HG02678 (cell line): Measurements from ENCODE around the gene ADAMTSL3.

Experiments
- ATAC-seq: cut with Tn5 transposase; IDR thresholded peaks from one replicate; pipeline ENCODE4 v1.9.1; 2021; ENCODE audit warnings: mild to moderate bottlenecking, moderate library complexity; ENCODE audit not compliant: unreplicated experiment

The ADAMTSL3 gene, protein sequence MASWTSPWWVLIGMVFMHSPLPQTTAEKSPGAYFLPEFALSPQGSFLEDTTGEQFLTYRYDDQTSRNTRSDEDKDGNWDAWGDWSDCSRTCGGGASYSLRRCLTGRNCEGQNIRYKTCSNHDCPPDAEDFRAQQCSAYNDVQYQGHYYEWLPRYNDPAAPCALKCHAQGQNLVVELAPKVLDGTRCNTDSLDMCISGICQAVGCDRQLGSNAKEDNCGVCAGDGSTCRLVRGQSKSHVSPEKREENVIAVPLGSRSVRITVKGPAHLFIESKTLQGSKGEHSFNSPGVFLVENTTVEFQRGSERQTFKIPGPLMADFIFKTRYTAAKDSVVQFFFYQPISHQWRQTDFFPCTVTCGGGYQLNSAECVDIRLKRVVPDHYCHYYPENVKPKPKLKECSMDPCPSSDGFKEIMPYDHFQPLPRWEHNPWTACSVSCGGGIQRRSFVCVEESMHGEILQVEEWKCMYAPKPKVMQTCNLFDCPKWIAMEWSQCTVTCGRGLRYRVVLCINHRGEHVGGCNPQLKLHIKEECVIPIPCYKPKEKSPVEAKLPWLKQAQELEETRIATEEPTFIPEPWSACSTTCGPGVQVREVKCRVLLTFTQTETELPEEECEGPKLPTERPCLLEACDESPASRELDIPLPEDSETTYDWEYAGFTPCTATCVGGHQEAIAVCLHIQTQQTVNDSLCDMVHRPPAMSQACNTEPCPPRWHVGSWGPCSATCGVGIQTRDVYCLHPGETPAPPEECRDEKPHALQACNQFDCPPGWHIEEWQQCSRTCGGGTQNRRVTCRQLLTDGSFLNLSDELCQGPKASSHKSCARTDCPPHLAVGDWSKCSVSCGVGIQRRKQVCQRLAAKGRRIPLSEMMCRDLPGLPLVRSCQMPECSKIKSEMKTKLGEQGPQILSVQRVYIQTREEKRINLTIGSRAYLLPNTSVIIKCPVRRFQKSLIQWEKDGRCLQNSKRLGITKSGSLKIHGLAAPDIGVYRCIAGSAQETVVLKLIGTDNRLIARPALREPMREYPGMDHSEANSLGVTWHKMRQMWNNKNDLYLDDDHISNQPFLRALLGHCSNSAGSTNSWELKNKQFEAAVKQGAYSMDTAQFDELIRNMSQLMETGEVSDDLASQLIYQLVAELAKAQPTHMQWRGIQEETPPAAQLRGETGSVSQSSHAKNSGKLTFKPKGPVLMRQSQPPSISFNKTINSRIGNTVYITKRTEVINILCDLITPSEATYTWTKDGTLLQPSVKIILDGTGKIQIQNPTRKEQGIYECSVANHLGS (N-terminal part only)

DNA sequence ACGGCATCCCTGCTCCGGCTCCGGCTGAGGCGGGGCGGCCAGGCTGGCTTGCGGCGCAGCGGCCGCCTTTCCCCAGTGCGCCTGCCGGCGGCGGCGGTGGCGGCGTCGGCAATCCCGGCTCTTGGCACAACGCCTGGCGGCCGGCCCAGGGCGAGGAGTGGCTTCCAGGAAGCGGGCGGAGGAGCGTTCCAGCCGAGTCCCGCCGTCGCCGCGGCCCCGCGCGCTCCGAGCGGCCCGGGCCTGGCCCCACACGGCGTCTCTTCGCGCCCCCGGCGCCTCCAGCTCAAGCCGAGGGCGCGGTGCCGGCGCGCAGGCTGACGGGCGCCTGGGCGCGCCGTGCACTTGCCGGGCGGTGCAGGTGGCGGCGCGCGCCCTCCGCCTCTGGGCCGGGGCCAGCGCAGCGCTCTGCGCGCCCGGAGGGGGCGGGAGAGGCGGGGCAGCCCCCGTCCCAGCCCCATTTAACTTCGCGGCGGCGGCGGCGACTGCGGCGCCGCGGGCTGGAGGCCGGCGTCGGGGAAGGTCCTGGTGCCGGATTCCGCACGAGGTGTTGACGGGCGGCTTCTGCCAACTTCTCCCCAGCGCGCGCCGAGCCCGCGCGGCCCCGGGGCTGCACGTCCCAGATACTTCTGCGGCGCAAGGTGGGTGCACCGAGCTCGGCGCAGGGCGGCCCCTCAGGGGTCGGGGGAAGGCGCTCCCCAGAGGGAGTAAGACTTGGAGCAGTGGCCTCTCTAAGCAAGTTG lies at the start of gene ADAMTSL3:
Gene ADAMTSL3, plus strand, starts transcription at position 485 of the 740 bp plus-strand sequence. CDS start 1,639 bp downstream, outside the sequence.
- no peak for ATAC-seq

DNA sequence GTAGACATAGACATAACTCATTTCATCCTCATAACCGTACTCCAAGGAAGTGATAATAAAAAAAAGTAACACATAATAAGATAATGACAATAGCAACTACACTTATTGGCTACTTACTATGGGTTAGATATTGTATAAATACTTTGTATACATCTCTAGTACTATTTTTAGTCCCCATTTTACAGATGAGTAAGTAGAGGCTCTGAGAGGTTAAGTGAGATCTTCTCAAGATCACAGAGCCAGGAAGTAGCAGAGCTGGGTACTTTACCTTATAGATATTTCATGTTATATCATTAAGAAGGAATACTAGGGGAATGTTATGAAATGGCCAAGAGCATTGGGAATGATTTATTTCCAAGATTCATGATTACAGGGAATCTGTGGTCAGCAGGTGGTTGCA lies 49.4 kb upstream of the ADAMTSL3 start:
- no peak for ATAC-seq

DNA sequence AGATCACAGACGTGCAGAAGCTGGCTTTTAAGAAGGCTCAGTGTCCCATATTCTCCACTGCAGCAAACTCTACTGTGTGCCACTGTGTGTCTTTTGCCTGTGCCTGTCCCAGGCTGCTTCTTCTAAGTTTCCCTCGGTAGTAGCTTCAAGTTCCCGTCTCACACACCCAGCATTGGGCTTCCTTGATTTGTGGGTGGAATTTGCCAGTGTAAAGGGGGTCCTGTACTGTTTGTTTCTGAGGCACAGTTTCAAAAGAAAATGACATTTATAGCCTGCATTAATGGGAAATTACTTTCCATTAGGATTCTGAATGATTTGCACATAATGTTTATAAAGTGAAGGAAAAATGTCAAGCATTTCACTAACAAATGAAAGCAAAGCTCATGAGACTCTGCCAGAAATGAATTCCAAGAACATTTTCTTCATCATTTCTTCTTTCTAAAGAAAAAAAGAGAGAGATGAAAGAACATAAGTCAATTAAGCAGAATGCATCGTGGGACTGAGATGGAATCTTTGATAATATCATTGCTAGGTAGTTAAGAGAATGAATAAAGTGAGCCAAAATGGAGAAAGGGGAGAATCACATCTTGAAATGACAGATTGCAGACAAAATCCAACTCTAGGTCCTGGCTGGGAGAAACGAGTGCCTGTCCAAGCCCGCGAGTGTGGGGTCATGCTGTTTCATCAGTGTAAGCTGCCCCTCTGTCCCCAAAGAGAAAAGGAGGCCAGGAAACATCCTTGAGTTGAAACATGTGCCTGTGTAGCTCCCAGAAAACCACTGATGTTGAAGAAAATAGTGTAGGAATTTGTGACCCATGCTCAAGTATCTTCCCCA lies 48.6 kb upstream of the ADAMTSL3 start:
- no peak for ATAC-seq

DNA sequence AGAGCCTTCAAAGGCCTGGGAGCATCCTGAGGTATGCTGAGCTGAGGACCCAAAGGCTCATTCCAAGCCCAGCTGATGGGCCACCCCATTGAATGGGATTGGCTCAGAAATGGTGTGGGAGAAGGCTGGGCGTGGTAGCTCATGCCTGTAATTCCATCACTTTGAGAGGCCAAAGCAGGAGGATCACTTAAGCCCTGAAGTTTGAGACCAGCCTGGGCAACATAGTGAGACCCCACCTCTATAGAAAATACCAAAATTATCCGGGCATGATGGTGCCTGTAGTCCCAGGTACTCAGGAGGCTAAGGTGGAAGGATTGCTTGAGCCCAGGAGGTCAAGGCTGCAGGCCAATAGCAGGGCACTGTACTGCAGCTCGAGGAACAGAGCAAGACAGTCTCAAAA lies 43.8 kb upstream of the ADAMTSL3 start:
- no peak for ATAC-seq

DNA sequence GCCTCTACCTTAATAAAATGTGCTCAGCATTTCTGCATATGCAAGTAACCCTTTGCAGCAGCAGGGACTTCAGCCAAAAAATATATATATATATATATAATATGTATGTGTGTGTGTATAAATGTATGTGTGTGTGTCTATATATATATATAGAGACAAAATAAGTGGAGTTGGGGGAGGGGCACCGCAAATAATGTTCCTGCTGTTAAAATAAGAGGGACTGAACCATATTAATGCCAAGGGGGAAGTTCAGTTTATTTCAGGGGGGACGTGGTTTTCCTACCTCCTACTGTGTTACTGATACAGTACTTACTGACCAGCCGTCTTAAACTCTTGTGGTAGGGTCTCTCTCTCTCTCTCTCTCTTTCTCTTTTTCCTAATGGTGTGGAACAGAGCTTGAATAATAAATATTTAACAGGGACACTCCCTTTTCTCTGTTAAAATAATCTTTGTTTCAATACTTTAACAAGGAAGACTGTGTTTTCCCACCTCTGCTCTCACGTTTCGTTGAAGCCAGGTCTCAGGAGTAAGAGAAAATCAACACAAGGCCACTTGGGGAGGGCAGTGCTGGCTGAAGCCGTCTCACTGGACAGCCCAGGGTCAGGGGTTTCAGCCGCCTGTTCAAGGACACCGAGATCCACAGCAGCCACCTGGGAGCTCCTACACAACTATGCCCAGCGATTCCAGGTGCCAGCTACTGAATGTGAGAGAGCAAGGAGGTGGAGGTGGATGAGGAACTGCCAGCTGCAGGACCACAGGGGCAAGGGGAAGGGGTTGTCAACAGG lies 42.8 kb upstream of the ADAMTSL3 start:
- no peak for ATAC-seq

DNA sequence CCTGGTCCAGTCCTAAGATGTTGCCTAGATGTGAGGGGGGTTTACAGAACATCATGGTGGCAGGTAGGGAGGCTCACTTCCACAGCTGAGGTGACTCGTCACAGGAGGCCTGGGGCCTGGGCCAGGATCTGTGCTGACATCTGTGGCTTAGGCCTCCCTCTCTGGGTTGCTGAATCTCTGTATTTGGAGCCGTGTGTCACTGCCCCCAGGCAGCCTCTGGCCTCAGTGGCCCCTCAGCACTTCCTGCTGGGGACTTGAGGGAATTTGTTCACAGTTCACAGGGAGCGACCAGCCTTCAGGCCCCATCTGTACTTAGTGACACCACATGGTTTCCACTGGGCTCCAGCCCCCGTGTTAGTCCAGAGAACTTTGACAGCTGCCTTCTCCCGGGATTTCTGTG lies 41.7 kb upstream of the ADAMTSL3 start:
- no peak for ATAC-seq

DNA sequence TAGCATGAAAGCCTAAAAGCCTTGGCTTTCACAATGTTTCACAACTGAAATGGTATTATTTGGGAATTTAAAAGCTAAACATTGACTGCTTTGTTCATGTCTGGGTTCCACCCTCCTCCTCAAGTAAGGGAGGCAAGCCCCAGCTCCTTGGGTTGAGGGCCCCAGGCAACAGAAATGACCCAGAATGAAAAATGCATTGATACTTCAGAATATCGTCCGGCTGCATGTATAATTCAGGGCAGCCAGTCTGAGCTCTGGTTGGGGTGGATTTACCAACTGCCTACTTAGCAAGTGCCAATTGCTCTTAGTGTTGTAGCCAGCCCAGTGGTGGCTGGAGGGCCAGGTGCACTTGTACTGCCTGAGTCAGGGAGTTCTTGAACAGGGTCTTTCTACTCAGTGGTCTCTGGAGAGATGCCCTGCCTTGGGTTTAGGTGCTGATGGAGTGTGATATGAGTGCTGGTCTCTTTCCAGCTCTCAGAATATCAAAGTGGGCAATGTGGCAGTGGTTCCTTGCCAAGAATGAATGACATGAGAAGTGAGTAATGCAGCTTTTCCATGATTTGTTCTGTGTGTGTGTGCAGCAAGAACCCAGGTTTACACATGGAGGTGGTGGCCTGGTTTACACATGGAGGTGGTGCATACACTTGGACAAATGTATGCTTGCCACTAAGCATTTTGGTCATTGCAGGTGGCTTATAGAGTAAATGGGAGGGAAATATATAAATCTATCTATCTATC lies 40.9 kb upstream of the ADAMTSL3 start:
- no peak for ATAC-seq

DNA sequence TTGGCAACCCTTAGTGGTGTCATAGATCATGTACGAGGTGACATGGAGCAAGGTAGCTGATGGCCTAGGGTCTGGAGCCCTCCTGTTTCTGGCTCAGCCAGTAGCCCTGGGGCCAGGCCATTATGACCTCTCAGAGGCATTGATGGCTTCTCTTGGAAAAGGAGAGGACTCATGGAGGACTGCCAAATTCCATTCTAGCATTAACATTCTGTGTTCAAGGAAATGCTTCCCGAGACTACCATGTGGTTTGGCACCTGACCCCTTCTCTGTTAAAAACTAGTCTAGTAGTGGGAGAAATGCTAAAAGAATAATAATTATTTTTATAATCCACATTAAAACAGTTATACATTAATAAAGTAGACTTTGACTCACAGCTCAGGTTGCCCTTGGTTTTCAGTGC lies 40.2 kb upstream of the ADAMTSL3 start:
- ATAC-seq, result no peak

DNA sequence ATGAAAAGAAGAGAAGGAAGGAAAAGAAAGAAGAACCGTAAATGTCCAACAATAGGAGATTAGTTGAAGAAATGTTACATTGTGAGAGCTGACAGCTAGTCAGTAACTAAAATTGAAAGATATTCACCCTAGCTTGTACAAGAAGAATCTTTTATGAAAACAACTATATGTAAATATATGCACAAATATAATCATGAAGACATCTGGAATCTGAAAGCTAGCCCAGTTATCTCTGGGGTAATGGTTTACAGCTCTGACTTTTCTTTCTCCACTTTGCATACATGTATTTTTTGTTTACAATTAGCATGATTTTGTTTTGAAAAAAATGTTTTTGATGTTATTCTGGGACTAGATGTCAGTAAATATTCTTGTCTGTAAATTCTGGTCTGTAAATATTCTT lies 37.1 kb upstream of the ADAMTSL3 start:
- no peak for ATAC-seq

DNA sequence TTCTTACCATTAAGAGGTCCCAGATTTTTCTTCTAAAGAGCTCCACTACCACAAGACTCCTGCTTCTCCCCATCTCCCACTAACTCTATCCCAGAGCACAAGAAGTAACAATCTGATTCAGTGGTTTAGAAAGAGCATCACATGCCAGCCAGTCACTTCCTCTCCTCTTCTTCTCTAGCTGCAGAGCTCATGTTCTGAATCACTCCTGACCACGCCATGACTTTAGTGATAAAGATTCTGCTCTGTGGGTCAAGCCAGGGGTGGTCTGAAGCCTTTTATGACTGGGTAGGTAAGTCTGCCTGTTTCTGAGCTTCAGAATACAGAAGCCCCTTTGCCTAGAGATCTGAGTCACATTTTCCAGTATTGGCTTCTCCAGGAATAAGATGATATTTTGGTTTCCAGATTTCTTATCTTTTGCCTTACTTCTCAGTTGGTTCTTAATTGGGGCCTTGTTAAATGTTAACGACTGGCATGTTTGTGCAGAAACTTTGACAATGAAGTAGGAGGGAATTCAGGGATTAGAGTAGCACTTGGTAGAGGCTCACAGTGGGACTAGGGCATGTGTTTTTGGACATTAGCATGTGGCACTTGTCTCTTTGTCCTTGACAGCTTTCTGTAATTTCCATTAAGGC lies 27.6 kb upstream of the ADAMTSL3 start:
- ATAC-seq, result no peak

DNA sequence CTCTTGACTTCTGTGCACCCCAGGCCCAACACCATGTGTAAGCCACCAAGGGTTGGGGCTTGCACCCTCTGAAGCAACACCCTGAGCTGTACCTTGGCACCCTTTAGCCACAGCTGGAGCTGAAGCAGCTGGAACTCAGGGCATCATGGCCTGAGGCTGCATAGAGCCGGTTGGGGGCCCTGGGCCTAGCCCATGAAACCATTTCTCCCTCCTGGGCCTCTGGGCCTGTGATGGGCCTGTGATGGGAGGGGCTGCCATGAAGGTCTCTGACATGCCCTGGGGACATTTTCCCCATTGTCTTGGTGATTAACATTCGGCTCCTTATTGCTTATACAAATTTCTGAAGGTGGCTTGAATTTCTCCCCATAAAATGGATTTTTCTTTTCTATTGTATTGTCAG lies 22.4 kb upstream of the ADAMTSL3 start:
- no peak for ATAC-seq

DNA sequence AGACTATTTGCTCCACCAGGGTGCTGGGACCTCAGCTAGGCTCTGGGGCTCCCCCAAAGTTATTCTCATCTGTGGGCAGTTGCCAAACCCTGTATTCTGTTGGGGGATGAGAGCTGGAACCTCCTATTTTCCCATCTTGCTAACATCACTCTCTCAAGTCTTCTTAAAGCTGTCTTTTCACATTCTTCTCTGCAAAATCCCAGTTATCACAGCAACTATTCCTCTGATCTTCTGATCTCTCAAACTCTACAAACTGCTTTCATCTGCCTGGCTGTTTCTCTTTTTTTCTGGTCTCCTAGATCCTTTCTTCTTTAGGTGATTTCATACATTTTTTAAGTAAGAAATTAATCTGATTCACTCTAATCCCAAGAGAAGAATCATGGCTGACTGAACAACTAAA lies 10.7 kb upstream of the ADAMTSL3 start:
- ATAC-seq, result no peak

DNA sequence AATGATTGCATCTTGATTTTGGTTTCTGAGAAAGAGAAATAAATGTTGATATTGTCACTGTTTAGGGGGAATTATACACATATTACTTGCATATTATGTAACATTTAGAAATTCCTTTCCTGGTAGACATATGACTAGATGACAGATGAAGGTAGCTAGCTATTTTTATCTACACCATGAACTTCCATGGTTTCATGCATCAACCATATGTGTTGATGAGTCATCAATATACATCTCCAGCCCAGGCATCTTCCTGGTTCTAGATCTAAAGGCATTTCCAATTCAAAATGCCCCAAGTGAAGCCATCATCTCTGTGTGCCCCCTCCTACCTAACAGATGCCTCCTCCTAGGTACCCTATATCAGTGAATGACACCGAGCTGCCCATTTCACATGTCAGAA lies 9.5 kb upstream of the ADAMTSL3 start:
- no peak for ATAC-seq

DNA sequence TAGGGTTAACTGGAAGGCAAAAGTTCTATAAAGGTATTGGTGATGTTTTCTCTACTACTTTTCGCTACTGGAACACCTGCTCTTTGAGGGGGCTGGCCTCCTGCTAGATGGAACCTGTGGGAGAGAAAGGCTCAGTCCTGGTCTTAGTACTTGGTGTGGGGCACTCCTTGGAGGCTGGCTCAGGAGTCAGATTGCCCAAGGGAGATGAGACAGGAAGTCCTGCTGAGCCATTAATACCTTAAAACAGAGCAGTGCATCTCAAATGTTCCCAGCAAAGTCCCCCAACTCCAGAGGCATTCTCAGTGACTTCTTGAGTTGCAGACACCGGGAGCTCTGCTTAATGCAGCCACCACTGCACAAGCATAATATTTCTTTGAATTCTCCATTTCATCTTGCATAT lies 3.1 kb upstream of the ADAMTSL3 start:
- no peak for ATAC-seq

DNA sequence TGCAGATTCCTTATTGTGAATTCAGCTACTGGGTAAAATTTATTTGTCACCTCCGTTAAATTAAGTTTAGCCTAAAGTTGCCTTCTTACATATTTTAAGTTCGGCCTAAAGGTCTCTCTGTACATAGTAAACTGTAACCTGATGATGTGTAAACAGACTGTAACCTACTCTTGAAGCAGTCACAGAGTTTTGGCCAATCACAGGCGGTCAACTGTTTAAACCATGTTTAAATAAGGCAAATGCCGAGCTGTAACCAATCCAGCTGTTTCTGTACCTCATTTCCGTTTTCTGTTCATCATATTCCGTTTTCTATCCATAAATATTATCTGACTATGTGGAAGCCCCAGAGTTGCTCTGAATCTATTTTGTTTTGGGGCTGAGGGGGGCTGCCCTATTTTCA lies 2.4 kb upstream of the ADAMTSL3 start:
- no peak for ATAC-seq

DNA sequence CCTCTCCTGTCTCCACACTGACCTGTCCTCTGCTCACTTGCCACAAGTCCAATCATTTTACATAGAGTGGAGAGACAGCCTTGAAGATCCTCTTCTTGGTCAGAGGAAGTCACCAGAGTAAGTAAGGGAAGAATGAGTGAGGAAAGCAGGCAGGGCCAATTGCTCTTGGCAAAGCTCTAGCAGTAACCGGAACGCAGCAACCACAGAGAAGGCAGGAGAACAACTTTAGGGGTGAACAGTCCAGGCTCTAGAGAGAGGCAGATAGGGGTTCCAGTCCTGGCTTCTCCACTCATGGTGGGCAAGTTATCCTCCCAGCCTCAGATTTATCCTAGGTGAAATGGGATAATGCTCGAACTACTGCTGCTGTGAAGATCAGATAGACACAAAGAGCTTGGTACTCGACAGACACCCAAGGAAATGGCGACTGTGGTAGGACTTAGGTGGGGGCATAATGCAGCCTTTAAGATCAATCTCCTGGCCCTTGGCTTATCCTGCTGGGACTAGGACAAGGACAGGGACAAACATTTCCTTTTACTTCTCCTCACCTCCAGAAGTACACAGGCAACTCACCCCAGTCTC lies 1.2 kb upstream of the ADAMTSL3 start:
- no peak for ATAC-seq

DNA sequence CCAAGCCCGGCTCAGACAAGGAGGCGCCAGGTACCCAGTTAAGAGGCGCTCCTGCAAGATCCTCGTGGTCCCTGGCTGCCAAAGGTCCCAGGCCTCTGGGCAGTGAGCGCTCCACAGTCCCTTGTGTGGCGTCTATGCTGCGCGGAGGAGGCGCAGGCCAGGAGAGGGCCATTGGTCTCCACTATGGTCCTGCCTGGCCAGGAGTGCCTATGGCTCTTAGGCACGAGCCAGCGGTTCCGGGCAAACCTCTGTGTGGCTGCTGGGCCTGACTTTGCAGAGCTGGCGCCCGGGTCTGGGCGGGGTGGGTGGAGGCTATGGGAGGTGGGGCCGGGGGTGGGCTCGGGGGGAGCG lies 660 bp upstream of the ADAMTSL3 start:
- no peak for ATAC-seq
